ENCODE data around the gene EIF3F.

EIF3F gene

DNA sequence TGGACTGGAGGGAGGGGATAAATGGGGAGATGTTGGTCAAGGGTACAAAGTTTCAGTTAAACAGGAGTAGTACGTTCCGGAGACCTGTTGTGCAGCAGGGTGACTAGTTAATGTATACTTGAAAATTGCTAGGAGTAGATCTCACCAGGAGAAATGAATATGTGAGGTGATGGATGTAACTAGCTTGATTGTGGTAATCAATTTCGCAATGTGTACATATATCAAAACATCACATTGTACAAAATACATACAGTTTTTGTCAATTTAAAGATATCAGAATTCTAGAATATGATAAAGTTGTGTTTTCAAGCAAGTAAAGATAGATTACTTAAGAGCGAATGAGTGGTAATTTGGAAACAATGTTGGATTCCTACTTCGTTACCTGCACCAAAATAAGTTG is 13.3 kb downstream of the EIF3F start:
- peaks cover 49% of the 10 kb centered on the region for H3K36me3 Mint-ChIP-seq (ENCODE audit: low read depth)
- no peaks in the 10 kb centered on the region for H3K27me3 Mint-ChIP-seq (ENCODE audit: low read depth)
- H3K9me3 Mint-ChIP-seq = no peaks in the 10 kb centered on the region
- no peaks in the 10 kb centered on the region for H3K4me1 Mint-ChIP-seq
- no peak overlapping the region for H3K27ac Mint-ChIP-seq
- TF ChIP-seq, protein P1, sequence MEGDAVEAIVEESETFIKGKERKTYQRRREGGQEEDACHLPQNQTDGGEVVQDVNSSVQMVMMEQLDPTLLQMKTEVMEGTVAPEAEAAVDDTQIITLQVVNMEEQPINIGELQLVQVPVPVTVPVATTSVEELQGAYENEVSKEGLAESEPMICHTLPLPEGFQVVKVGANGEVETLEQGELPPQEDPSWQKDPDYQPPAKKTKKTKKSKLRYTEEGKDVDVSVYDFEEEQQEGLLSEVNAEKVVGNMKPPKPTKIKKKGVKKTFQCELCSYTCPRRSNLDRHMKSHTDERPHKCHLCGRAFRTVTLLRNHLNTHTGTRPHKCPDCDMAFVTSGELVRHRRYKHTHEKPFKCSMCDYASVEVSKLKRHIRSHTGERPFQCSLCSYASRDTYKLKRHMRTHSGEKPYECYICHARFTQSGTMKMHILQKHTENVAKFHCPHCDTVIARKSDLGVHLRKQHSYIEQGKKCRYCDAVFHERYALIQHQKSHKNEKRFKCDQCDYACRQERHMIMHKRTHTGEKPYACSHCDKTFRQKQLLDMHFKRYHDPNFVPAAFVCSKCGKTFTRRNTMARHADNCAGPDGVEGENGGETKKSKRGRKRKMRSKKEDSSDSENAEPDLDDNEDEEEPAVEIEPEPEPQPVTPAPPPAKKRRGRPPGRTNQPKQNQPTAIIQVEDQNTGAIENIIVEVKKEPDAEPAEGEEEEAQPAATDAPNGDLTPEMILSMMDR (IDR thresholded peaks at IDR 0.05; ENCODE audit: unreplicated experiment in 3 of 3) = no peak
- H3K4me3 Mint-ChIP-seq = no peak overlapping the region

DNA sequence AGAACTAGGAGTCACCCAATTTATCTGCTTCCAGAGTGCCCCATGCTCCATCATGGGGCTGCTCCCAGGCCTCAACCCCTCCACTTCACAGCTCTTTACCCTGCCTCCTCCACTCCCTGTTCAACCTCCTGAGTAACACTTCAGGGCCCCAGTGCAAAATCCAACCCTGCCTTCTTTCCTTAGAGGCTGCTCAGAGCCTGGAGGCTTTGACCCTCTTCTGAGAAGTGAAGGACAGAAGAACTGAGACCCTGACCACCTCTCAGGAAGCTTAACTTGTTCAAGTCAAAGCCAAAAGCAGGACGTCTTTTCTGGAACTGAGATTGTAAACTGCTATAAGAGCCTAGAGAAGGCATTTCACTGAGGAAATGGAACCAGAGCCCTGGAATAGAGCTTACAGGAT is 15.5 kb downstream of the EIF3F start:
- TF ChIP-seq, protein P1 (IDR thresholded peaks at IDR 0.05; ENCODE audit: unreplicated experiment in 3 of 3) = no peak
- Mint-ChIP-seq H3K36me3 (ENCODE audit: low read depth) (peaks cover 27% of the 10 kb centered on the region), H3K27ac (no peak overlapping the region), H3K9me3 (no peaks in the 10 kb centered on the region), H3K4me3 (no peak overlapping the region), H3K4me1 (no peaks in the 10 kb centered on the region), H3K27me3 (ENCODE audit: low read depth) (no peaks in the 10 kb centered on the region)

DNA sequence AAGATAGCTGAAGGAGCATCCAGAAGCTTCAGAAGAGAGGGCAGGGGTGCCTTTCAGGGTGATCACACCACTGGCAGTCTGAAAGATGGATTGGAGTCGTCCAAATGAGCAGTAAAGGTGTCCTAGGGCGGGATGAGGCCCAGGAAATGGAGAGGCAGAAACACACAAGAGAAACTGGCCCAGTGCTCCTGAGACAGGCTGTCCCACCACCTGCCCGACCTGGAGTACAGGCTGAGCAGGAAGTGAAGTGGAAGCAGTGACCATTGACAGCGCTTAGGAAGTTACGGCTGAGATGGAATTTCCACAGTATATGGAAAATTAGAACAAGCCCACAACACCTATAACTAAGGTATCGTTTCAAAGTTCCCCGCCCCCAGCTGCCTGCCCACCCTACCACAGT is 16.1 kb downstream of the EIF3F start:
- TF ChIP-seq, protein P1 (IDR thresholded peaks at IDR 0.05; ENCODE audit: unreplicated experiment in 3 of 3) = no peak
- H3K36me3 Mint-ChIP-seq (ENCODE audit: low read depth) = peaks cover 24% of the 10 kb centered on the region
- no peaks in the 10 kb centered on the region for H3K4me1 Mint-ChIP-seq
- H3K4me3 Mint-ChIP-seq = no peak overlapping the region
- no peaks in the 10 kb centered on the region for H3K27me3 Mint-ChIP-seq (ENCODE audit: low read depth)
- H3K27ac Mint-ChIP-seq = no peak overlapping the region
- H3K9me3 Mint-ChIP-seq = no peaks in the 10 kb centered on the region

DNA sequence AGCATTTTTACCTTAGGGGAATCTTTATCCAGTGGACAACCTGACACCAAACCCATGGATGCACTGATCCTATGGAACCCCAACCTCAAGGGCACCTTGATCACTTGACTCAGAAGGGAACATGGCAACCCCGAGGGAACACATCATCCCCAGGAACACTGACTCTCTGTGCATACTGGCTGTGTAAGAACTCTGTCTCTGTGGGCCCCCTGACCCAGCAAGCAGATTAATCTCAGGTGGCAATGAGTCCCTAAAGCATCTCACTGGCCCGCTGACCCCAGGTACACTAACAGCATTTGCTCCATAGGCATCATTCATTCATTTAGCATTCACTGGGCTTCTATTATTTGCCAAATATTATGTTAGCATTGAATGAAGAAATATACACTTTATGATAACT is 16.9 kb downstream of the EIF3F start:
- Mint-ChIP-seq H3K9me3 (no peaks in the 10 kb centered on the region), H3K27ac (no peak overlapping the region), H3K27me3 (ENCODE audit: low read depth) (no peaks in the 10 kb centered on the region), H3K4me1 (no peaks in the 10 kb centered on the region), H3K4me3 (no peak overlapping the region), H3K36me3 (ENCODE audit: low read depth) (peaks cover 16% of the 10 kb centered on the region)
- TF ChIP-seq, protein P1 (IDR thresholded peaks at IDR 0.05; ENCODE audit: unreplicated experiment in 3 of 3) = no peak

DNA sequence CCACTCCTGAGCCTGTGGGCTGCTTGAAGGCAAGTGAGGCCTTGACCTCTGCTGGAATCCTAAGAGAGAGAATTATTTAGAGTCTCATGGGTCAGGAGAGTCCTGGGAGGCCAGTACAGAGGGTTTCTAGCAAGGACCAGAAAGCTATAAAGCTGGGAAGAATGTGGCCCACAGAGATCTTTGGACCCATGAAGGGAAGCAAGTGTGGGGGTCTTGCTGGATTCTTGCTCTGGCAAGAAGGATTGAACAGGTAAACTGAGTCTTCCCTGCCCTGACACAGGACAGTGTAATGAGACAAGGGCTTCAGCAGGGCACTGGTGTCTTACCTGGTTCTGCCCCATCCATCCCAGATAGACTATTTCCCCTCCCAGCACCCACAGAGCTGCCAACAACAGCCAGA is 18.4 kb downstream of the EIF3F start:
- H3K9me3 Mint-ChIP-seq = no peaks in the 10 kb centered on the region
- H3K27me3 Mint-ChIP-seq (ENCODE audit: low read depth) = peaks cover 7% of the 10 kb centered on the region

DNA sequence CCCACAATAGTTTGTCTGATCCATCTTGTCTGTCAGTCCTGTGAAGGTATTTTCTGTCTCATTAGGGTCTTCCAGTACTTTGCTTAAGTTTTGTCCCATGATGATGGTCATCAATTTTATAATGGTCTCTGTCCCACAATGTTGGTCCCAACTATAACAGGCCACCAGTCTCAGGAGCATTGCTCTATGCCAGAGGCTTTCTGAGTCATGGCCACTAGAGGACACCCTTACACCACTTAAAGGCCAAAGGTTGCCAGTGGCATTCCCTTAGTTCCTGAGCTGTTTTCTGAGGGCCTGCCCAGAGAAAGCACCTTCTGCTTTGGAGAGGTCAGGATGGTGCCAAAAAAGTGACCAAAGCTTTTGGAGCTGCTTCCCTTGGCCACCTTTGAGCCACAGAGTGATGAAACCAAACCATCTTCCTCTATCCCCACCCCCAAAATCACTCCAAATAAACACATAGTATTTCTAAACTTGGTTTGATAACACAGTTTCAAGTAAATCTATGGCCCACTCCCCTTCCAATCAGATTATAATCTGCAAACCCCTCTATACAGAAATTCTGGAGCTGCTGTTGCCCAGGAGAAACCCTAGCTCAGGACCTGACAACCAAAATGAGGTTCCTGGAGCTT is 19.3 kb downstream of the EIF3F start:
- Mint-ChIP-seq H3K27ac (no peak overlapping the region), H3K4me1 (no peaks in the 10 kb centered on the region), H3K9me3 (no peaks in the 10 kb centered on the region), H3K36me3 (ENCODE audit: low read depth) (no peaks in the 10 kb centered on the region), H3K27me3 (ENCODE audit: low read depth) (peaks cover 7% of the 10 kb centered on the region), H3K4me3 (no peak overlapping the region)
- TF ChIP-seq, protein P1 (IDR thresholded peaks at IDR 0.05; ENCODE audit: unreplicated experiment in 3 of 3) = peak; percentile 87 to 90 (median 89)

More for the DNA sequence above, 18.4 kb downstream of the EIF3F start:
- H3K27ac Mint-ChIP-seq = no peak overlapping the region
- H3K4me1 Mint-ChIP-seq = no peaks in the 10 kb centered on the region
- peaks cover under 1% of the 10 kb centered on the region for H3K36me3 Mint-ChIP-seq (ENCODE audit: low read depth)
- H3K4me3 Mint-ChIP-seq = no peak overlapping the region
- TF ChIP-seq, protein P1 (IDR thresholded peaks at IDR 0.05; ENCODE audit: unreplicated experiment in 3 of 3) = no peak

All from nephron (organoid).